Activated naive CD4-positive, alpha-beta T cell treated with anti-CD3 and anti-CD28 coated beads, Interleukin-2, amount 10 ng/mL, durations not matched to agents 7 days and 5 days (primary cell): ENCODE data around the gene GOLPH3L.
A peak's percentile ranks its signal among the peaks of the same experiment; 100 is the strongest.
"Not testable (repeated sequence)": the region's sequence is repeated elsewhere in the genome, so short reads cannot be mapped to it uniquely, and the experiment has no call there.

Experiments
- CTCF ChIA-PET: fragments of 350-600 bp; sonication (Branson Sonifier 250); formaldehyde crosslinking; loops from one replicate; lab custom pipeline; 2021; ENCODE audit warnings: antibody characterized with exemption; lab: Charles Lee
- DNase-seq: peaks from one replicate; pipeline ENCODE4 v3.0.0-alpha.2; 2020
- H3K27ac Mint-ChIP-seq: one replicate; pipeline ENCODE4 v1.8.0; 2021; ENCODE audit warnings: mild to moderate bottlenecking, moderate library complexity, mixed read lengths
- H3K27me3 Mint-ChIP-seq: one replicate; pipeline ENCODE4 v1.8.0; 2021; ENCODE audit warnings: mild to moderate bottlenecking, mixed read lengths
- H3K36me3 Mint-ChIP-seq: one replicate; pipeline ENCODE4 v1.8.0; 2021; ENCODE audit warnings: mixed read lengths
- H3K4me1 Mint-ChIP-seq: one replicate; pipeline ENCODE4 v1.8.0; 2021; ENCODE audit warnings: mixed read lengths
- H3K4me3 Mint-ChIP-seq: one replicate; pipeline ENCODE4 v1.8.0; 2021; ENCODE audit warnings: mild to moderate bottlenecking, moderate library complexity, mixed read lengths
- H3K9me3 Mint-ChIP-seq: one replicate; pipeline ENCODE4 v1.8.0; 2021; ENCODE audit warnings: mixed read lengths

The GOLPH3L gene

DNA sequence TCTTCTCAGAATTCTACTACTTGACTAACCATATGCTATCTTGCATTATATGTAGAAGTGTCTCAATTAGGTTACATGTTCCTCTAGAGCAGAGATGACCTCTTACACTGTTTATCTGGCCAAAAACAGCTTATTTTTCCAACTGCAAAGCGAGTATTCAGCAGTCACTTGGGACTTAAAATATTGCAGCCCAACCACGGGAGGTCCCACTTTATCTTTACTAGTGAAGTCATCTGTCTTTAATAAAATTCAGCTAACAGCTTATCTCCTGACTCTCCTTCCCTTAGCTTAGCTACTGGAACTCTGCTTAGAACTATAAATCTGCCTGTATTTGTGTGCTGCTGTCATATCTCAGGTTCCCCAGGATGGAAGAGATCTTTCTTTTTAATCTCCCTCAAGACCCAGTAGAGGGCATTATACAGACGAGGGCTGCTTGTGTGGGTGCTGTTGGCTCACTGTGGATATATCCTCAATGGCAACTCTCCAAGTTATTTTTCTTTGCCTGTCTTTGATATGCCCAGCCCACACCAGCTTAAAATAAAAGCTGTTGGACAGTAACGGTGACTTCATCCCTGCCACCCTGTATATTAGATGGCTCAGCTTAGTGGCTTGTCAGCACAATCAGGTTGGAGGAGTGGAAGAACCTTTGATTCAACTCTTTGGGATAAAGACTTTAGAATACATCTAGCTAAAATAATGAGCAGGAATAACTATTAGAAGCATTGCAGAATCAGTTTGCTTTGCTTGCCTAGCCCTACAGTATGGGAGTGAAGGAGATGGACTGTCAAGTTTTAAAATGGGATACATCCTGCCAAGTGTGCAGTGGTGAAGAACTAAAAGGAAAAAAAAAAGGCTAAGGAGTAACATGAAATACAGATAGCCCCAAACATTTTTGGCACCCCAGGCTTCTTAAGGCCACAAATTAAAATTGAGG lies 77.1 kb downstream of the GOLPH3L start:
- peaks cover 70% of the 10 kb centered on the region for H3K4me1 Mint-ChIP-seq
- no peak for DNase-seq
- H3K4me3 Mint-ChIP-seq: no peak overlapping the region
- CTCF ChIA-PET: interaction anchor here (1.1 to 6.3 kb wide), 9 partner anchors 10 to 362 kb away, joined by 3 to 164 read pairs (median 7); partner anchors contain the start of genes ANXA9, ENSA, GOLPH3L and MCL1
- H3K9me3 Mint-ChIP-seq: no peaks in the 10 kb centered on the region
- H3K27me3 Mint-ChIP-seq: no peaks in the 10 kb centered on the region
- H3K27ac Mint-ChIP-seq: peak overlapping the region; percentile 63
- peaks cover 56% of the 10 kb centered on the region for H3K36me3 Mint-ChIP-seq

DNA sequence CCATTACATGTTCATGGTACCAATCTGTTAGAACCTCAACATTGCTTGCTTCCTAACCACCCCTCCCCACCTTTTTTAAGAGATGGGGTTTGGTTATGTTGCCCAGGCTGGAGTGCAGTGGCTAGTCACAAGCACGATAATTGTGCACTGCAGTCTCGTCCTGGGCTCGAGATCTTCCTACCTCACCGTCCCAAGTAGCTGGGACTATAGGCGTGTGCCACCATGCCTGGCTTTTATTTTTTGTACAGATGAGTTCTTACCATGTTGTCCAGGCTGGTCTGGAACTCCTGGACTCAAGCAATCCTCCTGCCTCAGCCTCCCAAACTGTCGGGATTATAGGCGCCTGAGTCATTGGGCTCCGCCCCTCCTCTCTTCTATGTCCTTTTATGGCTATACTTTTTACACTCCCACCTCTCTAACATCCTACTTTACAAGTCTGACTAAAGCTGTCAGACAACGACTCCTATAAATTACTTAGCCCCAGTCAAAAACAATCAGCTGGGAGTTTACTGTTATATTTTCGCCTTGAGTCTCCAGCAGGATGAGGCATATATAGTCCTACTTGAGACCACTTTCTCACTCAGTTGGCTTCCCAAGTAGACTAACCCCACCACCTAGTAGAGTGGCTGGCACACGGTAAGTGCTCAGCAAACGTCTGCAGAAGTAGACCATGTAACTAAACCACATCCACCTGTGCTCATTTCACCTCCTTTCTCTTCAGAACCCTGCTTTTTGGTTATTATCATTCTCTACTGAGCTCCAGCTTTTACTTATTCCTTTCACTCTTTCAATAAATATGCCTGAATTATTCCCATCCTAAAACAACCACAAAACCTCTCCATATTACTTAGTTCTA lies 81.4 kb downstream of the GOLPH3L start:
- Mint-ChIP-seq H3K27me3 (no peaks in the 10 kb centered on the region), H3K27ac (peak overlapping the region; percentile 22), H3K4me3 (no peak overlapping the region), H3K36me3 (peaks cover 41% of the 10 kb centered on the region), H3K4me1 (peaks cover 68% of the 10 kb centered on the region), H3K9me3 (no peaks in the 10 kb centered on the region)
- no peak for DNase-seq
- CTCF ChIA-PET: interaction anchor here (0.5 to 6.9 kb wide), 4 partner anchors 12 to 58 kb away, joined by 3 to 56 read pairs (median 4); partner anchors contain the start of gene ENSA

DNA sequence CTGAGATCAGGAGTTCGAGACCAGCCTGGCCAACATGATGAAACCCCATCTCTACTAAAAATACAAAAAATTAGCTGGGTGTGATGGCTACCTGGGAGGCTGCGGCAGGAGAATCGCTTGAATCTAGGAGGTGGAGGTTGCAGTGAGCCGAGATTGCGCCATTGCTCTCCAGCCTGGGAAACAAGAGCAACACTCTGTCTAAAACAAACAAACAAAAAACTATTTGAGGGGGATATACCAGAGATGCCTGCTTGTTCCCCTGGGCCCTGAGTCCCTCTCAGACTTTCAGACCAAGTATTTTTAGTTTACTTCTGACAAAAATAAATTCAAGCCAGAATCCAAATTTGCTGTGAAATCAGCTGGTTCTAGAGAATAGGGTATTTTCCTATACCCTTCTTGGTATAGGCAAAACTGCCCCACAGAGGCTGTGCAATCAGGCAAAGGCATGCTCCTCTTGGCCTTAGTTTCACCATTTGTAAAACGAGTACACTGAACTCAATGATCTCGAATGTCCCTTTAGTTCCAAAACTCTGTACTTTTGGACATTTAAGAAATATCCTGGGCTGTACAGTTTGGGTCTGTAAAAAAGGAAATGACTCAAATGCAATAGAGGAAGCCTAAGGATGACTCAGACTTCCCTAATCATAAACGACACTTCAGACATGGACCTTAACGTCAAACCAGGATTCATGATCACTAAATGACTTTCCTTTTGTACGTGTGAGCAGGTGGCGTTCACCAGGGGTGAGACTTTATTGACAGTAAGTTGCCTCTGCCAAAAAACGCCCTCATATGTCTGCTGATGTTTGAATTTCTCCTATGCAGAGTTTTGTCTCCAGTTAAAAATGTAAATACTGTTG lies 83.7 kb downstream of the GOLPH3L start:
- Mint-ChIP-seq H3K4me1 (peaks cover 61% of the 10 kb centered on the region), H3K4me3 (no peak overlapping the region), H3K27me3 (no peaks in the 10 kb centered on the region), H3K36me3 (peaks cover 35% of the 10 kb centered on the region), H3K9me3 (no peaks in the 10 kb centered on the region), H3K27ac (peak overlapping the region; percentile 88)
- DNase-seq: peak; percentile 49
- CTCF ChIA-PET: interaction anchor here (1.0 to 6.9 kb wide), 3 partner anchors 24 to 51 kb away, joined by 3 to 56 read pairs (median 6); partner anchors contain the start of gene MCL1

DNA sequence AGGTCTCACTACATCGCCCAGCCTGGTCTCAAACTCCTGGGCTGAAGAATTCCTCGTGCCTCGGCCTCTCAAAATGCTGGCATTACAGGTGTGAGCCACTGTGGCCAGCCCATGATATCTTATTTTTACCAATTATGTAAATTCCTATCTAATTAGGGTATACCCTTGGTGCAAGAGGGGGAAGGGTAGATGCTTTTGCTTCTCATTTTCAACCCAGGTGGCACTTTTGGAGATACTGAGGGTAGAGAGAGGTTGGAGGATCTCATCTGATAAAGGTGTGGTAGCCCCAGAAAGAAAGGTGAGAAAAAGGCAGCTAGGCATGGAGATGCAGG lies 85.0 kb downstream of the GOLPH3L start:
- CTCF ChIA-PET: interaction anchor here (0.9 to 6.9 kb wide), 2 partner anchors 32 to 50 kb away, joined by 3 to 56 read pairs; partner anchors contain the start of gene MCL1
- no peak for DNase-seq

DNA sequence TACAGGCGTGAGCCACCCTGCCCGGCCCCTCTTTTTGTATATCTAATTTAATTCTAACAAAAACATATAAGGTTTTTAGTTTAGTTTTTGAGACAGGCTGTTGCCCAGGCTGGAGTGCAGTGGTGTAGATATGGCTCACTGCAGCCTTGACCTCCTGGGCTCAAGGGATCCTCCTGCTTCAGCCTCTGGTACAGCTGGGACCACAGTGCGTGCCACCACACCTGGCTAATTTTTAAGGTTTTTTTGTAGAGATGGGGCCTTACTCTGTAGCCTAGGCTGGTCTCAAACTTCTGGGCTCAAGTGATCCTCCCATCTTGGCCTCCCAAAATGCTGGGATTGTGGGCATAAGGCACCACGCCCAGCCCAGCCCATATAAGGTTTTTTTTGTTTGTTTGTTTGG lies 86.4 kb downstream of the GOLPH3L start:
- no peak overlapping the region for H3K27ac Mint-ChIP-seq
- CTCF ChIA-PET: interaction anchor here (1.5 to 2.9 kb wide), 2 partner anchors 9 to 50 kb away, joined by 4 to 14 read pairs; no protein-coding TSS in a partner anchor
- no peaks in the 10 kb centered on the region for H3K27me3 Mint-ChIP-seq
- peaks cover 45% of the 10 kb centered on the region for H3K4me1 Mint-ChIP-seq
- no peak for DNase-seq
- no peaks in the 10 kb centered on the region for H3K9me3 Mint-ChIP-seq
- H3K36me3 Mint-ChIP-seq: peaks cover 19% of the 10 kb centered on the region
- H3K4me3 Mint-ChIP-seq: no peak overlapping the region

More for the DNA sequence above, 85.0 kb downstream of the GOLPH3L start:
- no peaks in the 10 kb centered on the region for H3K9me3 Mint-ChIP-seq
- peak overlapping the region; percentile 88 for H3K27ac Mint-ChIP-seq
- no peaks in the 10 kb centered on the region for H3K27me3 Mint-ChIP-seq
- H3K36me3 Mint-ChIP-seq: peaks cover 31% of the 10 kb centered on the region
- H3K4me3 Mint-ChIP-seq: no peak overlapping the region
- peaks cover 59% of the 10 kb centered on the region for H3K4me1 Mint-ChIP-seq

DNA sequence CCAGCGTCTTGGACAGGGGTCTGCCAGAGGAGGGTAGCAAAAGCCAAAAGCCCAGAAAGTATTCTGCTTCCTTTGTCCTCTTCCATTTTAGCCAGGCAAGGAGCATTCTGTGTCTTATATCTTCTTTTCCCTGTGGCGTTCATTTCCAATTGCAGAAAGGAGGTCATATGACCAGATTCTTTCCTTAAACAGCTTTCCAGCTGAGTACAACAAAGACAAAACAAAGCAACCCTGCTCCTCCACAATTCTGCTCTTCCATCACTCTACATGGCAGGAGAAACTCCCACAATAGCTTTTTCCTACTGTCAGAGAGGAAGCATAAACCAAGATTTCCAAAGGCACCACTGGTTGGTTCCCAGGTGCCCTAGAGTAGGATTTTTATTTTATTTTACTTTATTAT lies 87.2 kb downstream of the GOLPH3L start:
- H3K36me3 Mint-ChIP-seq: peaks cover 16% of the 10 kb centered on the region
- no peak overlapping the region for H3K4me3 Mint-ChIP-seq
- no peaks in the 10 kb centered on the region for H3K27me3 Mint-ChIP-seq
- CTCF ChIA-PET: interaction anchor here (0.6 to 2.9 kb wide), 3 partner anchors 10 to 377 kb away, joined by 3 to 14 read pairs (median 4); no protein-coding TSS in a partner anchor
- no peak overlapping the region for H3K27ac Mint-ChIP-seq
- H3K4me1 Mint-ChIP-seq: peaks cover 38% of the 10 kb centered on the region
- H3K9me3 Mint-ChIP-seq: no peaks in the 10 kb centered on the region
- DNase-seq: no peak

DNA sequence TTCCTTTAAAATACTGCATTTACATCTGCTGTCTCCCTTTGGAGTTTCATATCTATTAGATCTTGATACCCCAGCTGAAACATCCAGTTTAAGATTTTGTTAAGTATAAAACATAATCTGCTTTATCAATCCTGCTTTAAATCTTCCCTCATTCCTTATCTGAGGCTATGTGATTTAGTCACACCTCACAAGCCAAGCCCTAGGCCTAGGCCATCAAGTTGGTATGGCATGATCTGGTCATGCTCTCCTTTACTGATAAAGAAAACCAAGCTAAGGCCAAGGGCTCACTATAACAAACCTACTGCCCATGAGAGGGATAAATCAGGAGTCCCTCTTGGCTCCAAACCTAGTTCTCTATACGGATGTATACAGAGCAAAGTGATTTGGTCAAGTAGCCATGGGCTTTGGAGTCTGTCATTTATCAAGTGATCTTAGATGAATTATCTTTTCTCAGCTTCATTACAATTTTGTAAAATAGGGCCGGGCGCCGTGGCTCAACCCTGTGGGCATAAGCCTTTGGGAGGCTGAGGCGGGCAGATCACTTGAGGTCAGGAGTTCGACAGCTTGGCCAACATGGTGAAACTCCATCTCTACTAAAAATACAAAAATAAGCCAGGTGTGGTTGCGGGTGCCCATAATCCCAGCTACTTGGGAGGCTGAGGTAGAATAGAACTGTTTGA lies 90.4 kb downstream of the GOLPH3L start:
- Mint-ChIP-seq H3K27ac (no peak overlapping the region), H3K4me1 (peaks cover 12% of the 10 kb centered on the region)
- CTCF ChIA-PET: interaction anchor here (1.2 kb wide), 1 partner anchor 46 kb away, joined by 3 read pairs; no protein-coding TSS in a partner anchor

DNA sequence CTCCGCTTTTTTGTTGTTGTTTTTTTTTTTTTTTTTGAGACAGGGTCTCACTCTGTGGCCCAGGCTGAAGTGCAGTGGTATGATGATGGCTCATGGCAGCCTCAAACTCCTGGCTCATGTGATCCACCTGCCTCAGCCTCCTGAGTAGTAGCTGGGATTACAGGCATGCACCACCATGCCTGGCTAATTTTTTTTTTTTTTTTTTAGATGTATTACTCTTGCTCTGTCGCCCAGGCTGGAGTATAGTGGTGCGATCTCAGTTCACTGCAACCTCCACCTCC lies 91.6 kb downstream of the GOLPH3L start:
- peaks cover 13% of the 10 kb centered on the region for H3K36me3 Mint-ChIP-seq
- DNase-seq, H3K9me3 Mint-ChIP-seq, H3K4me3 Mint-ChIP-seq, H3K27me3 Mint-ChIP-seq, H3K4me1 Mint-ChIP-seq, H3K27ac Mint-ChIP-seq: not testable (repeated sequence)
- CTCF ChIA-PET: interaction anchor here (1.5 to 1.6 kb wide), 2 partner anchors 15 to 44 kb away, joined by 6 to 7 read pairs; no protein-coding TSS in a partner anchor

More for the DNA sequence above, 90.4 kb downstream of the GOLPH3L start:
- Mint-ChIP-seq H3K27me3 (no peaks in the 10 kb centered on the region), H3K9me3 (no peaks in the 10 kb centered on the region), H3K36me3 (peaks cover 14% of the 10 kb centered on the region), H3K4me3 (no peak overlapping the region)
- DNase-seq: no peak

DNA sequence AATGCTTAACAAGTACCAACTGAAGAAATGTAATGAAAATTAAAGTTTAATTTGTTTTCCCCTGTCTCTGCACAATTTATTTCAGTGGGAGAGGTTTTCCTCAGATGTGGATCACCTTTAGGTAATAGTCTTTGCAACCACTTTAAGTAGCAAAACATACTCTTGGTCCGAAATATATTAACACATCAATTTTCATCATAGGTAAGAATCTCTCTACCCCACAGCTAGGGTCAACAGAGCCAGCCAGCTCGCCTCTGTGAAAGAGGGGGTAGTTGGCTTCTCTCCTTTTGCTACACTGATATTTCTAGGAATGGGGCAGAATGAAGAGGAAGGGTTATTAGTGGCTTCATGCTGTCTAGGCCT lies 92.7 kb downstream of the GOLPH3L start:
- peaks cover 4% of the 10 kb centered on the region for H3K4me1 Mint-ChIP-seq
- CTCF ChIA-PET: interaction anchor here (1.5 to 1.6 kb wide), 2 partner anchors 16 to 43 kb away, joined by 6 to 7 read pairs; no protein-coding TSS in a partner anchor
- peaks cover 16% of the 10 kb centered on the region for H3K36me3 Mint-ChIP-seq
- no peaks in the 10 kb centered on the region for H3K9me3 Mint-ChIP-seq
- H3K27me3 Mint-ChIP-seq: no peaks in the 10 kb centered on the region
- DNase-seq: no peak
- no peak overlapping the region for H3K27ac Mint-ChIP-seq
- H3K4me3 Mint-ChIP-seq: no peak overlapping the region

DNA sequence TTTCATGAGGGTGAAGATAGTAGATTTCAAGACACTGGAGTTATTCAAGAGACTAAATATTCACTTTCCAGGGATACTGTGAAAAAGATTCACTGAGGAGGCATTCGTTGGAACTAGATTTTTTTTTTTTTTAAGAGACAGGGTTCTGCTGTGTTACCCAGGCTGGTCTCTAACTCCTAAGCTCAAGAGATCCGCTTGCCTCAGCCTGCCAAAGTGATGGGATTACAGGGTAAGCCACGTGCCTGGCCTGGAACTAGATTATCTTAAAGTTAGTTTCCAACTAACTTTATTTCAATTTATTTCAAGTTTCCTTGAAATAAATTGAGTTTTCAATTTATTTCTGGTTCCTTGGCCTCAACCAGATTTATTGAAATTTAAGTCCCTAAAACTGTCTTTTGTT lies 93.2 kb downstream of the GOLPH3L start:
- no peak for DNase-seq
- H3K36me3 Mint-ChIP-seq: peaks cover 14% of the 10 kb centered on the region
- no peaks in the 10 kb centered on the region for H3K27me3 Mint-ChIP-seq
- CTCF ChIA-PET: interaction anchor here (1.6 kb wide), 1 partner anchor 16 kb away, joined by 7 read pairs; no protein-coding TSS in a partner anchor
- H3K4me1 Mint-ChIP-seq: peaks cover 4% of the 10 kb centered on the region
- no peaks in the 10 kb centered on the region for H3K9me3 Mint-ChIP-seq
- H3K27ac Mint-ChIP-seq: no peak overlapping the region
- H3K4me3 Mint-ChIP-seq: no peak overlapping the region

DNA sequence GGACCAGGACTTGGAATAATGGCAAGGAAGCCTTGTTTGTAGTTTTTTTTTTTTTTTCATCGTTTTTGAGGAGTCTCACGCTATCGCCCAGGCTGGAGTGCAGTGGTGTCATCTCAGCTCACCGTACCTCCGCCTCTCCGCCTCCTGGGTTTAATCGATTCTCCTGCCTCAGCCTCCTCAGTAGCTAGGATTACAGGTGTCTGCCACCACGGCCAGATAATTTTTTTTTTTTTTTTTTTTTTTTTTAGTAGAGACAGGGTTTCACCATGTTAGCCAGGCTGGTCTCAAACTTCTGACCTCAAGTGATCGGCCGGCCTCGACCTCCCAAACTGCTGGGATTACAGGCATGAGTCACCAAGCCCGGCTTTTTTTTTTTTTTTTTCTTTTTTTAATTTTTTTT lies 94.6 kb downstream of the GOLPH3L start:
- H3K36me3 Mint-ChIP-seq: peaks cover 14% of the 10 kb centered on the region
- H3K9me3 Mint-ChIP-seq, DNase-seq, H3K4me3 Mint-ChIP-seq, H3K27ac Mint-ChIP-seq, H3K27me3 Mint-ChIP-seq, H3K4me1 Mint-ChIP-seq: not testable (repeated sequence)
- CTCF ChIA-PET: interaction anchor here (1.0 kb wide), 1 partner anchor 42 kb away, joined by 3 read pairs; no protein-coding TSS in a partner anchor

DNA sequence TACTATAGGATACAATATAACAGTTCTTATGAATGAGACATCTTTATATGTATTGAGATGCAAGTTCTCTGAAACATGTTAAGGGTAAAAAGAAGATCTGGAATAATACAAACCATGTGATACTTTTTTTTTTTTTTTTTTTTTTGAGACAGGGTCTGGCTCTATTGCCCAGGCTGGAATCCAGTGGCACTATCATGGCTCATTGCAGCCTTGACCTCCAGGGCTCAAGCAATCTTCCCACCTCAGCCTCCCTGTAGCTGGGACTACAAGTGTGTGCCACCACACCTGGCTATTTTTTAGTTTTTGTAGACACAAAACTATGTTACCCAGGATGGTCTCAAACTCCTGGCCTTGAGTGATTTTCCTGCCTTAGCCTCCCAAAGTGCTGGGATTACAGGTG lies 95.4 kb downstream of the GOLPH3L start:
- no peak overlapping the region for H3K4me3 Mint-ChIP-seq
- H3K4me1 Mint-ChIP-seq: peaks cover 4% of the 10 kb centered on the region
- H3K27ac Mint-ChIP-seq: no peak overlapping the region
- CTCF ChIA-PET: interaction anchor here (1.0 kb wide), 1 partner anchor 41 kb away, joined by 3 read pairs; no protein-coding TSS in a partner anchor
- no peaks in the 10 kb centered on the region for H3K9me3 Mint-ChIP-seq
- DNase-seq: no peak
- no peaks in the 10 kb centered on the region for H3K27me3 Mint-ChIP-seq
- peaks cover 14% of the 10 kb centered on the region for H3K36me3 Mint-ChIP-seq
